HL-60 (cell line): ENCODE data around the gene TOMM20.
"Not testable (repeated sequence)": the region's sequence is repeated elsewhere in the genome, so short reads cannot be mapped to it uniquely, and the experiment has no call there.

Source experiments
- CTCF ChIP-seq: IDR thresholded peaks from one replicate; pipeline ENCODE4 v1.5.1; 2011; ENCODE audit warnings: low read length, control low read depth, inconsistent platforms; ENCODE audit not compliant: insufficient read depth
- GABPA ChIP-seq: IDR thresholded peaks from 2 replicates; pipeline ENCODE4 v1.6.1; 2012; ENCODE audit warnings: low read depth
- POLR2AphosphoS5 ChIP-seq: IDR thresholded peaks from 2 replicates; pipeline ENCODE4 v1.6.1; 2012; ENCODE audit warnings: low read depth
- REST ChIP-seq: IDR thresholded peaks from 2 replicates; pipeline ENCODE4 v1.6.1; 2012; ENCODE audit warnings: low read depth; ENCODE audit not compliant: insufficient replicate concordance
- SPI1 ChIP-seq: IDR thresholded peaks from 2 replicates; pipeline ENCODE4 v1.6.1; 2012; ENCODE audit warnings: low read depth, mild to moderate bottlenecking, borderline replicate concordance

- not testable (repeated sequence) for TF ChIP-seq POLR2AphosphoS5, CTCF, GABPA, REST, SPI1
Measured at GRCh38 chr1:235159284-235159683, 30.6 kb upstream of the TOMM20 start.
